Neural progenitor cell (in vitro differentiated cells): ENCODE results near the gene FAM210B. TPM values are rescaled to one million over a fixed set of nuclear protein-coding genes. Genes with fewer than 3 reads are reported as not detected.

Experiments
- DNase-seq: peaks from one replicate; pipeline ENCODE4 v3.0.0-alpha.2; 2016; ENCODE audit warnings: low spot score
- H2AFZ ChIP-seq: fragments of 200-600 bp; sonication (generic); replicated peaks from 2 replicates; pipeline ENCODE4 v1.6.1; 2016; ENCODE audit warnings: antibody characterized with exemption
- H3F3A ChIP-seq: fragments of 200-600 bp; sonication (generic); 2 replicates; pipeline ENCODE4 v1.6.1; 2016; ENCODE audit warnings: antibody characterized with exemption, low read depth
- H3K27ac ChIP-seq: fragments of 200-600 bp; sonication (generic); 2 replicates; pipeline ENCODE4 v1.5.1; 2016; ENCODE audit warnings: mild to moderate bottlenecking
- H3K27me3 ChIP-seq: fragments of 200-600 bp; sonication (generic); 2 replicates; pipeline ENCODE4 v1.6.1; 2016; ENCODE audit warnings: mild to moderate bottlenecking, moderate library complexity
- H3K36me3 ChIP-seq: fragments of 200-600 bp; sonication (generic); 2 replicates; pipeline ENCODE4 v1.5.1; 2016
- H3K4me1 ChIP-seq: fragments of 200-600 bp; sonication (generic); 2 replicates; pipeline ENCODE4 v1.6.1; 2016; ENCODE audit warnings: mixed run types
- H3K4me2 ChIP-seq: fragments of 200-600 bp; sonication (generic); 2 replicates; pipeline ENCODE4 v1.6.1; 2016
- H3K4me3 ChIP-seq: fragments of 200-600 bp; sonication (generic); 2 replicates; pipeline ENCODE4 v1.5.1; 2016
- H3K79me2 ChIP-seq: fragments of 200-600 bp; sonication (generic); 2 replicates; pipeline ENCODE4 v1.6.1; 2016; ENCODE audit warnings: low read depth
- H3K9ac ChIP-seq: fragments of 200-600 bp; sonication (generic); 2 replicates; pipeline ENCODE4 v1.6.1; 2016
- H3K9me3 ChIP-seq: fragments of 200-600 bp; sonication (generic); 2 replicates; pipeline ENCODE4 v1.5.1; 2016; ENCODE audit warnings: low read depth
- H4K20me1 ChIP-seq: fragments of 200-600 bp; sonication (generic); 2 replicates; pipeline ENCODE4 v1.6.1; 2016; ENCODE audit warnings: low read depth
- H3K27ac Mint-ChIP-seq: 3 replicates; pipeline ENCODE4 v1.8.0; 2021; ENCODE audit warnings: mixed read lengths
- H3K27me3 Mint-ChIP-seq: 2 replicates; pipeline ENCODE4 v1.8.0; 2022; ENCODE audit warnings: low read depth, mild to moderate bottlenecking, inconsistent platforms, moderate library complexity, mixed read lengths; ENCODE audit not compliant: insufficient read depth
- H3K36me3 Mint-ChIP-seq: 3 replicates; pipeline ENCODE4 v1.8.0; 2021; ENCODE audit warnings: mixed read lengths
- H3K4me1 Mint-ChIP-seq: 3 replicates; pipeline ENCODE4 v1.8.0; 2021; ENCODE audit warnings: mixed read lengths
- H3K4me3 Mint-ChIP-seq: 3 replicates; pipeline ENCODE4 v1.8.0; 2021; ENCODE audit warnings: mild to moderate bottlenecking, moderate library complexity, mixed read lengths
- H3K9me3 Mint-ChIP-seq: 3 replicates; pipeline ENCODE4 v1.8.0; 2020; ENCODE audit warnings: mixed read lengths
- CTCF ChIP-seq: fragments of 200-600 bp; sonication (generic); IDR thresholded peaks from 2 replicates; pipeline ENCODE4 v1.5.1; 2017; ENCODE audit warnings: antibody characterized with exemption, mild to moderate bottlenecking
- EZH2 ChIP-seq: fragments of 200-600 bp; sonication (generic); IDR thresholded peaks from 2 replicates; pipeline ENCODE4 v1.6.1; 2017; ENCODE audit warnings: antibody characterized with exemption, mild to moderate bottlenecking, moderate library complexity
- EZH2phosphoT487 ChIP-seq: fragments of 200-600 bp; sonication (generic); IDR thresholded peaks from 2 replicates; pipeline ENCODE4 v1.6.1; 2017; ENCODE audit warnings: antibody characterized with exemption
- total RNA-seq: library from RNA; depleted of rRNA; stranded (reverse); fragments of >200 nt; gene quantifications from 2 replicates; pipeline ENCODE4 v1.2.3, GENCODE V29; 2015; ENCODE audit warnings: low replicate concordance

FAM210B gene
- total RNA-seq, 1 donor from 2014 or later = 26.7 TPM

DNA sequence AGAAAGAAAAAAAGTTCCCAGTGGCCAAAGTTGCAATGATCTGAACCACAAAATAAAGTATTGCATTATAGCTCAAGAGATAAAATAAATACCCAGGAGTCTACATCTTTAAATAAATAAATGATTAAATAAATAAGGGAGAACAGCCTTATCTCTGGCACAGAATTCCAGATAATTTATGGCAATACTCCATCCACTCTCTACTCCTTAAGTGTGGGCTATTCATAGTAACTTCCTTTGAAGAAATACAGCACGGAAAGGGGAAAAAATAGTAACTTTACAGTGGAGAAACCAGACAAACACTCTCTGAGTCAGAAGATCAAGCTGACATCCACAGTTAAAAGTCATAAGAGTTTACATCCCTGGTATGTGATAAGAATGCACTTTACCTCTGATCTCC, 21.6 kb downstream of the FAM210B start:
- H3K9ac ChIP-seq = no peak overlapping the region
- peaks cover 32% of the 10 kb centered on the region for H3K36me3 Mint-ChIP-seq
- no peaks in the 10 kb centered on the region for H3K4me1 ChIP-seq
- no peak overlapping the region for H3K4me3 Mint-ChIP-seq
- no peak overlapping the region for H3K27ac Mint-ChIP-seq
- peaks cover 85% of the 10 kb centered on the region for H4K20me1 ChIP-seq
- no peak overlapping the region for H2AFZ ChIP-seq
- H3K27ac ChIP-seq = no peak overlapping the region
- no peak overlapping the region for H3K4me3 ChIP-seq
- no peaks in the 10 kb centered on the region for H3F3A ChIP-seq
- no peak for TF ChIP-seq EZH2
- TF ChIP-seq EZH2phosphoT487 = no peak
- no peak for TF ChIP-seq CTCF
- no peak for DNase-seq
- H3K27me3 ChIP-seq = no peaks in the 10 kb centered on the region
- peaks cover 35% of the 10 kb centered on the region for H3K36me3 ChIP-seq
- H3K9me3 ChIP-seq = no peaks in the 10 kb centered on the region
- no peaks in the 10 kb centered on the region for H3K27me3 Mint-ChIP-seq
- H3K4me2 ChIP-seq = no peak overlapping the region
- no peaks in the 10 kb centered on the region for H3K9me3 Mint-ChIP-seq
- peaks cover 99% of the 10 kb centered on the region for H3K79me2 ChIP-seq
- H3K4me1 Mint-ChIP-seq = no peaks in the 10 kb centered on the region

DNA sequence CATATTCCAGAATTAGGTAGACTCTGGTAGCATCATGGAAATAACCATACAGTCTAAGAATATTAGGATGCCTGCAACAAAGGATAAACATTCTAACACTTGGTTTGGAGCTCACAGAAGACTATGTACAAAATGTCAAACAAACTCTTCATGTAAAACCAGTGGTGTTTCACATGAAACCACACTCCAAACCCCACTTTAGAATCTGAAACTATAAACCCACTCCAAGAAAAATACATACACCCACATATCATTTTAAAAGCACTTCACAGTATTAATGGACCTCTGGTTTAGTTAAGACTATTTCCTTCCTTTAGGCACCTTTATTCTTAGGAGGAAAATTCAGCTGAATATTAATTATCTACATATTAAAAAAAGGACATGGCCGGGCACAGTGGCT, 22.7 kb downstream of the FAM210B start:
- H3K27ac Mint-ChIP-seq = no peak overlapping the region
- no peak overlapping the region for H3K4me3 ChIP-seq
- H3K9me3 Mint-ChIP-seq = no peaks in the 10 kb centered on the region
- no peak overlapping the region for H3K9ac ChIP-seq
- no peaks in the 10 kb centered on the region for H3K27me3 Mint-ChIP-seq
- no peaks in the 10 kb centered on the region for H3K9me3 ChIP-seq
- H3K4me1 Mint-ChIP-seq = no peaks in the 10 kb centered on the region
- H2AFZ ChIP-seq = no peak overlapping the region
- H3K36me3 Mint-ChIP-seq = peaks cover 34% of the 10 kb centered on the region
- no peak overlapping the region for H3K4me2 ChIP-seq
- TF ChIP-seq EZH2phosphoT487 (no peak), EZH2 (no peak), CTCF (no peak)
- peaks cover 34% of the 10 kb centered on the region for H3K36me3 ChIP-seq
- H3K79me2 ChIP-seq = peaks cover 99% of the 10 kb centered on the region
- H3K27ac ChIP-seq = no peak overlapping the region
- no peaks in the 10 kb centered on the region for H3K4me1 ChIP-seq
- no peak overlapping the region for H3K4me3 Mint-ChIP-seq
- no peaks in the 10 kb centered on the region for H3F3A ChIP-seq
- peaks cover 87% of the 10 kb centered on the region for H4K20me1 ChIP-seq
- no peak for DNase-seq
- no peaks in the 10 kb centered on the region for H3K27me3 ChIP-seq

- no peaks in the 10 kb centered on the region for H3K4me1 ChIP-seq
- Mint-ChIP-seq H3K27me3 (no peaks in the 10 kb centered on the region), H3K9me3 (no peaks in the 10 kb centered on the region), H3K36me3 (peaks cover 36% of the 10 kb centered on the region), H3K4me3 (no peak overlapping the region), H3K27ac (no peak overlapping the region), H3K4me1 (no peaks in the 10 kb centered on the region)
- no peaks in the 10 kb centered on the region for H3K9me3 ChIP-seq
- no peaks in the 10 kb centered on the region for H3F3A ChIP-seq
- H3K27ac ChIP-seq = no peak overlapping the region
- no peaks in the 10 kb centered on the region for H3K27me3 ChIP-seq
- no peak overlapping the region for H3K4me3 ChIP-seq
- H3K36me3 ChIP-seq = peaks cover 37% of the 10 kb centered on the region
- TF ChIP-seq EZH2 = no peak
- no peak for TF ChIP-seq CTCF
- no peak for TF ChIP-seq EZH2phosphoT487
- H3K79me2 ChIP-seq = peaks cover 99% of the 10 kb centered on the region
- no peak overlapping the region for H3K9ac ChIP-seq
- H4K20me1 ChIP-seq = peaks cover 85% of the 10 kb centered on the region
- no peak for DNase-seq
- H3K4me2 ChIP-seq = no peak overlapping the region
- H2AFZ ChIP-seq = no peak overlapping the region
These were observed 23.9 kb downstream of the FAM210B start for GRCh38 chr20:56382696-56383095.
